ENCODE data around the gene SLC44A1. TPM values are rescaled to one million over a fixed set of nuclear protein-coding genes. Genes with fewer than 3 reads are reported as not detected.

Gene SLC44A1
- total and polyA plus RNA-seq, 12 donors, result 6.8 to 73.1 (median 36.3) TPM

DNA sequence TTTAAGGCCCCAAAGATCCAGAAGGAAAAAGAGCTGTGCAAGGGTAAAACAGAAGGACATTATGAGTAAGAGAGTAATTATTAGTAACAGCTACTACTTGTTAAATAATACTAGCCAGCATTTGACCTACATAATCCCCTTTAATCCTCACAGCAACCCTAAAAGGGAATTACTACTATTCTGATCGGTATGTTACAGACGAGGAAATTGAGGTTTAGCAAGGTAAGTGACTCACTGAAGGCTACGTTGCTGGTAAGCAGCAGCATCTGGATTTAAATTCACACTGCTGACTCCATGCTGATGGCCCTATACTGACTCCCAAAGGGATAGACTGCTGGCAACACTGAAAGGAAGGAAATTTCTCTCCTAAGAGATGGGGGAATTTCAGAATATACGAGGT is 199.7 kb downstream of the SLC44A1 start:
- intact Hi-C loops (cut with DNase I), result loop anchor here in 1 of 2 donors (10.0 kb wide), 1 partner anchor 111 kb away; the partner anchor contains the start of gene FKTN
- H3K9me3 ChIP-seq (replicated peaks in 1 of 3), result no peaks in the 10 kb centered on the region
- TF ChIP-seq POLR2A (IDR thresholded peaks at IDR 0.05), result no peak
- TF ChIP-seq, protein P1, sequence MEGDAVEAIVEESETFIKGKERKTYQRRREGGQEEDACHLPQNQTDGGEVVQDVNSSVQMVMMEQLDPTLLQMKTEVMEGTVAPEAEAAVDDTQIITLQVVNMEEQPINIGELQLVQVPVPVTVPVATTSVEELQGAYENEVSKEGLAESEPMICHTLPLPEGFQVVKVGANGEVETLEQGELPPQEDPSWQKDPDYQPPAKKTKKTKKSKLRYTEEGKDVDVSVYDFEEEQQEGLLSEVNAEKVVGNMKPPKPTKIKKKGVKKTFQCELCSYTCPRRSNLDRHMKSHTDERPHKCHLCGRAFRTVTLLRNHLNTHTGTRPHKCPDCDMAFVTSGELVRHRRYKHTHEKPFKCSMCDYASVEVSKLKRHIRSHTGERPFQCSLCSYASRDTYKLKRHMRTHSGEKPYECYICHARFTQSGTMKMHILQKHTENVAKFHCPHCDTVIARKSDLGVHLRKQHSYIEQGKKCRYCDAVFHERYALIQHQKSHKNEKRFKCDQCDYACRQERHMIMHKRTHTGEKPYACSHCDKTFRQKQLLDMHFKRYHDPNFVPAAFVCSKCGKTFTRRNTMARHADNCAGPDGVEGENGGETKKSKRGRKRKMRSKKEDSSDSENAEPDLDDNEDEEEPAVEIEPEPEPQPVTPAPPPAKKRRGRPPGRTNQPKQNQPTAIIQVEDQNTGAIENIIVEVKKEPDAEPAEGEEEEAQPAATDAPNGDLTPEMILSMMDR (IDR thresholded peaks at IDR 0.05), result no peak
- peaks cover 12 to 20% of the 10 kb centered on the region in 2 donors for H3K4me1 ChIP-seq (replicated peaks in 1 of 2)
- no peaks in the 10 kb centered on the region for H3K27me3 ChIP-seq
- DNase-seq, result no peak
- H3K4me3 ChIP-seq, result no peak overlapping the region
- 60 to 82% (median 62%) methylated on average over 4 of the region's 4 CpGs for WGBS, 4 donors
- H3K27ac ChIP-seq, result no peak overlapping the region
- H3K36me3 ChIP-seq (replicated peaks in 1 of 2), result no peaks in the 10 kb centered on the region

DNA sequence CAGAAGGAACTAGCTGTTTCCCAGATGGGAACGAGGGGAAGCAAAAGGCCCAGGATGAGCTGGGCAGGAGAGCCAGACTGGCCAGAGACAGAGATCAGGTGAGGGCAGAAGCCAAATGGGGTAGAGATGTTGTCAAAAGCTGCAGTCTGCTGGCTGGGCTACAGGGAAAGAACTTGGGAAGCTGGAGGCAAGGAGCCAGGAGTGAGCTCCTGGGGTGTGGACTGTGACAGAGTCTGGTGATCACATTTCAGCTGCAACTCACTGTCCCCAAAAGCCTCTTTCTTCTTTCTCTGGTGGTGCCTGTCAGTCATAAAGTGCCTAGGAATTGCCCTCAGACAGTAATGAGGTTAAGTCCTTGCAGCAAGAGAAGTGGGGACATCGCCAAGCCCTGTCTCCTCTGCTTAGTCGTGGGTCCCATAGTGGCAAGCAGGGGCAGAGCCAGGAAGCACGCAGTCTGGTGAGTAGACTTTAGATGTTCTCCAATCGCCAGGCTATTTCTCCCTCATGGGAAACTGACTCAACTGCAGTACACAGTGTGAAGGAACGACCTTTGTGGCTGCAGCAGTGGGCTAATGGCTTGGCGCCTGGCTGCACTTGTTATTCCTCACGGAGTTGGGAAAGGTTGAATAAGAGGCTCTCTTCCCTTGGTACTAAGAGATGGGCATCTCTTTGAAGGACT is 200.9 kb downstream of the SLC44A1 start:
- Histone ChIP-seq H3K4me3 (no peak overlapping the region), H3K4me1 (replicated peaks in 1 of 2) (peaks cover 12 to 32% of the 10 kb centered on the region in 2 donors), H3K36me3 (replicated peaks in 1 of 2) (no peaks in the 10 kb centered on the region), H3K27me3 (no peaks in the 10 kb centered on the region), H3K9me3 (replicated peaks in 1 of 3) (no peaks in the 10 kb centered on the region), H3K27ac (no peak overlapping the region)
- intact Hi-C loops (cut with DNase I), result loop anchor here in 1 of 2 donors (10.0 kb wide), 1 partner anchor 109 kb away; the partner anchor contains the start of gene FKTN
- 83 to 89% (median 88%) methylated on average over 4 to 8 of the region's 8 CpGs for WGBS, 4 donors
- peak in 1 of 7 donors; percentile 43 for DNase-seq
- TF ChIP-seq, protein P1 (IDR thresholded peaks at IDR 0.05), result no peak
- TF ChIP-seq POLR2A (IDR thresholded peaks at IDR 0.05), result no peak

DNA sequence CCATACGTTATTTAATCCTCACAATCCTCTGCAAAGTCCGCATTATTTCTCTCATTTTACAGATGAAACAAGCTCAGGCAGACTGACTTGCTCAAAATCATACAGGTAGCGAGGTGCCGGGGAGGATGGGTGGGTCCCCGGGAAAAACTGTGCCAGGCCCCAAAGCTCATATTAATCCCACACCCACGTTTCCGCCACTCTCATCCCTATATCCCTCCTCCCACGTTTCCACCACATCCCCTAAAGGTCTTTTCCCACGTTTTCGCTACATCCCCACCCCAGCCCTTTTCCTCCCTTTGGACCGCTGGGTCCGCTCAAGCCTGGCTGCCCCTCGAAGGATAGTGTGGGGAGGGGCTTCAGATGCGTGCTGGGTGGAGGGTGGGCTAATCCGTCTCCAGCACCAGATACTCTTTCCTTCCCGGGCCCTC is 202.9 kb downstream of the SLC44A1 start:
- Histone ChIP-seq H3K27me3 (no peaks in the 10 kb centered on the region), H3K4me3 (peak overlapping the region; percentile 28 to 98 (median 77)), H3K27ac (peak overlapping the region in 4 of 5 donors; percentile 56 to 88 (median 73)), H3K36me3 (replicated peaks in 1 of 2) (no peaks in the 10 kb centered on the region), H3K4me1 (replicated peaks in 1 of 2) (peaks cover 0 to 19% of the 10 kb centered on the region in 2 donors), H3K9me3 (replicated peaks in 1 of 3) (no peaks in the 10 kb centered on the region)
- intact Hi-C loops (cut with DNase I), result loop anchor here in 1 of 2 donors (10.0 kb wide), 1 partner anchor 107 kb away; the partner anchor contains the start of gene FKTN
- DNase-seq, result no peak
- TF ChIP-seq, protein P1 (IDR thresholded peaks at IDR 0.05), result no peak
- TF ChIP-seq POLR2A (IDR thresholded peaks at IDR 0.05), result no peak
- 27 to 35% (median 28%) methylated on average over 16 of the region's 16 CpGs for WGBS, 4 donors

DNA sequence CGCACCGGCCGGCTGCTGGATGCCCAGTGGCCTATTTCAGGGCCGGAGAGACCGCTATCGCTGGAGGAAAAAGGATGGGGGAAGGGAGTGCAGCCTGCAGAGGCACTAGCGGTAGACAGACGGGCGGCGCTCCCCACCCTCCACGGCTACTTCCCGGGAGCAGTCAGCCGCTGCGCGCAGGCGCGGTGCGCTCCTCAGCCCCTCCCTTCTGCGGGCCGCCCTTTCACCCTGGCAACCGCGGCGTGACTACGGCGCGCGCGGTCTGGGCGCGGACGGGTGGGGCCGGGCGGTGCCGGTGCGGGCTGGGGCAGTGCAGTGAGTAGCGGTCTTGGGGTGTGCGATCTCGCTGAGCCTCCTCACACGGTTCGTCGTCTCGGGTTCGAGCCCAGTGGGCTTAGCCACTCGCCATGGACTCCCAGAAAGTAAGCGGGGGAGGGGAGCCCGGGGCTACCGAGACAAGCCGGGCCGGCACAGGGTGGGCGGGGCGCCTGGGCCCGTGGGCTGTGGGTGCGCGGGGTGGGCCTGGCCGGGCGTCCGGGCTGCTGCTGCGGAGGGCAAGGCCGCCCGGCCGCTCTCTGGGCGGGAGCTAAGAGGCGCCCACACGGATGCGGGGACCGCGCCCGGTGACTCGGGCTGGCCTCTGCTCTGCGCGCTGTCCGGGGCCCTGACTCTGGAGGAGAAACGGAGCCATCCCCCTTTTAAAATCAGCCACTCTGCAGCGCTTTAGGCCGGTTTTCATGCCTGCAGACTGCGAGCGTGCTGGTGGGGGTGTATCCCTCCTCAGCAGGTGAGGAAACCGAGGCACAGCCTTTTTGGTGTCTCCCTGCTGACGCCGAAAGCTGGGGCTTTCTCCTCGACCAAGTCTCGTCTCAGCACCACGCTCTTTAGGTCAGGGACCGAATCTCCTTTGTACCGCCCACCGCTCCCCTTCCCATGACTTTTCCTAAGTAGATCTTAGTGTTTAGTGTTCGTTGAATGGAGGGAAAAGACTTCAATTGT is 203.7 kb downstream of the SLC44A1 start, which contains the start of gene FSD1L:
TSS of gene FSD1L (plus strand) at position 221 of the 999 bp plus-strand sequence. CDS start at position 408, 187 bp downstream.
- TF ChIP-seq, protein P1 (IDR thresholded peaks at IDR 0.05), result peak in 3 of 6 experiments; percentile 31 to 47 (median 35)
- peak; percentile 4 to 77 for TF ChIP-seq POLR2A (IDR thresholded peaks at IDR 0.05)
- H3K27me3 ChIP-seq, result no peaks in the 10 kb centered on the region
- peak within 1 kb of the TSS; percentile 28 to 98 (median 77) for H3K4me3 ChIP-seq
- DNase-seq, result peak; percentile 93 to 97 (median 96)
- H3K36me3 ChIP-seq (replicated peaks in 1 of 2), result no peaks in the 10 kb centered on the region
- intact Hi-C loops (cut with DNase I), result loop anchor here in 1 of 2 donors (10.0 kb wide), 1 partner anchor 107 kb away; the partner anchor contains the start of gene FKTN
- peaks cover 0 to 18% of the 10 kb centered on the region in 2 donors for H3K4me1 ChIP-seq (replicated peaks in 1 of 2)
- peak within 1 kb of the TSS; percentile 44 to 88 (median 70) for H3K27ac ChIP-seq
- 1 to 2% (median 1%) methylated on average over 28 to 87 of the region's 87 CpGs for WGBS, 4 donors
- H3K9me3 ChIP-seq (replicated peaks in 1 of 3), result no peaks in the 10 kb centered on the region

All from adrenal gland (tissue), 12 donors.